BJ (cell line): ENCODE measurements around the gene ZNF597. TPM values are rescaled to one million over a fixed set of nuclear protein-coding genes. Genes with fewer than 3 reads are reported as not detected.

ENCODE experiments used
- CTCF ChIA-PET: fragments of 350-600 bp; formaldehyde crosslinking; extraction: SDS; loops from one replicate; lab custom pipeline; 2021; ENCODE audit warnings: antibody characterized with exemption, inconsistent platforms; lab: Yijun Ruan, JAX
- POLR2A ChIA-PET: fragments of 300-600 bp; sonication (Branson Sonifier 250); formaldehyde crosslinking; extraction: SDS; loops from one replicate; lab custom pipeline; 2021; ENCODE audit warnings: antibody characterized with exemption; lab: Charles Lee
- DNase-seq: peaks from one replicate; pipeline ENCODE4 v3.0.0-alpha.2; 2011; ENCODE audit warnings: low read depth
- H3K27me3 ChIP-seq: 2 replicates; pipeline ENCODE4 v1.6.0; 2011; ENCODE audit warnings: low read length; ENCODE audit not compliant: control insufficient read depth, insufficient read depth
- H3K36me3 ChIP-seq: 2 replicates; pipeline ENCODE4 v1.5.1; 2011; ENCODE audit warnings: low read length; ENCODE audit not compliant: control insufficient read depth, insufficient read depth
- H3K4me3 ChIP-seq: 2 replicates; pipeline ENCODE4 v1.5.1; 2011; ENCODE audit warnings: low read depth, mild to moderate bottlenecking, control low read depth, low read length
- polyA plus RNA-seq: library from polyadenylated mRNA; depleted of rRNA; stranded (reverse); fragments of >200 nt; gene quantifications from 2 replicates; pipeline ENCODE4 v1.2.3, GENCODE V29; 2011
- TF ChIP-seq, protein P1 (sequence below): IDR thresholded peaks from 2 replicates; pipeline ENCODE4 v1.5.1; 2011; ENCODE audit warnings: low read depth, mild to moderate bottlenecking, control low read depth, inconsistent platforms, low read length, moderate library complexity; ENCODE audit not compliant: insufficient read depth

The ZNF597 gene
- polyA plus RNA-seq, 1 experiment = 0.93 TPM

DNA sequence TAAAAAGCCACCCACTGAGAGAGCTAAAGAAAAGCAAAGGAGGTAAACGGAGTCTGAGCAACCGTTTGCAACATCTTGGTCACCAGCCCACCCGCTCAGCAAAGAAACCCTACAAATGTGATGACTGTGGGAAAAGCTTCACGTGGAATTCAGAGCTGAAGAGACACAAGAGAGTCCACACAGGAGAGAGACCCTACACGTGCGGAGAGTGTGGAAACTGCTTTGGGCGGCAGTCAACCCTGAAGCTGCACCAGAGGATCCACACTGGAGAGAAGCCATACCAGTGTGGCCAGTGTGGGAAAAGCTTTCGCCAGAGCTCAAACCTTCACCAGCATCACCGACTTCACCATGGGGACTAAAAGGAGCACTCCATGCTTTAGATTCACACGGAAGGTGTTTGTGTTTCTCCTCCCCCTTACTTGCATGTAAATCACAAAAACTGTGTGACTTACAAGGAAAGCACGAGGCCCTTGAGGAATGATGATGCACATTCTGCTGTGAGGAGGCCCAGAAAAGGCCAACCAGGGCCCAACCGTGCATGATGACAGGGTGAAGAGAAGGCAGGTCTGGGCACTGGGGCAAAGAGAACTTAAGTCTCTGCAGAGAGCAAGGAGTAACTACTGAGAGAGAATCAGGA is 34.6 kb downstream of the ZNF597 start:
- TF ChIP-seq, protein P1, sequence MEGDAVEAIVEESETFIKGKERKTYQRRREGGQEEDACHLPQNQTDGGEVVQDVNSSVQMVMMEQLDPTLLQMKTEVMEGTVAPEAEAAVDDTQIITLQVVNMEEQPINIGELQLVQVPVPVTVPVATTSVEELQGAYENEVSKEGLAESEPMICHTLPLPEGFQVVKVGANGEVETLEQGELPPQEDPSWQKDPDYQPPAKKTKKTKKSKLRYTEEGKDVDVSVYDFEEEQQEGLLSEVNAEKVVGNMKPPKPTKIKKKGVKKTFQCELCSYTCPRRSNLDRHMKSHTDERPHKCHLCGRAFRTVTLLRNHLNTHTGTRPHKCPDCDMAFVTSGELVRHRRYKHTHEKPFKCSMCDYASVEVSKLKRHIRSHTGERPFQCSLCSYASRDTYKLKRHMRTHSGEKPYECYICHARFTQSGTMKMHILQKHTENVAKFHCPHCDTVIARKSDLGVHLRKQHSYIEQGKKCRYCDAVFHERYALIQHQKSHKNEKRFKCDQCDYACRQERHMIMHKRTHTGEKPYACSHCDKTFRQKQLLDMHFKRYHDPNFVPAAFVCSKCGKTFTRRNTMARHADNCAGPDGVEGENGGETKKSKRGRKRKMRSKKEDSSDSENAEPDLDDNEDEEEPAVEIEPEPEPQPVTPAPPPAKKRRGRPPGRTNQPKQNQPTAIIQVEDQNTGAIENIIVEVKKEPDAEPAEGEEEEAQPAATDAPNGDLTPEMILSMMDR = no peak
- CTCF ChIA-PET = interaction anchor here (0.5 kb wide), 1 partner anchor 228 kb away, joined by 4 read pairs; no protein-coding TSS in a partner anchor
- POLR2A ChIA-PET = no interaction called here
- no peak for DNase-seq
- Histone ChIP-seq H3K36me3 (peaks cover 11% of the 10 kb centered on the region), H3K4me3 (no peak overlapping the region), H3K27me3 (no peaks in the 10 kb centered on the region)

DNA sequence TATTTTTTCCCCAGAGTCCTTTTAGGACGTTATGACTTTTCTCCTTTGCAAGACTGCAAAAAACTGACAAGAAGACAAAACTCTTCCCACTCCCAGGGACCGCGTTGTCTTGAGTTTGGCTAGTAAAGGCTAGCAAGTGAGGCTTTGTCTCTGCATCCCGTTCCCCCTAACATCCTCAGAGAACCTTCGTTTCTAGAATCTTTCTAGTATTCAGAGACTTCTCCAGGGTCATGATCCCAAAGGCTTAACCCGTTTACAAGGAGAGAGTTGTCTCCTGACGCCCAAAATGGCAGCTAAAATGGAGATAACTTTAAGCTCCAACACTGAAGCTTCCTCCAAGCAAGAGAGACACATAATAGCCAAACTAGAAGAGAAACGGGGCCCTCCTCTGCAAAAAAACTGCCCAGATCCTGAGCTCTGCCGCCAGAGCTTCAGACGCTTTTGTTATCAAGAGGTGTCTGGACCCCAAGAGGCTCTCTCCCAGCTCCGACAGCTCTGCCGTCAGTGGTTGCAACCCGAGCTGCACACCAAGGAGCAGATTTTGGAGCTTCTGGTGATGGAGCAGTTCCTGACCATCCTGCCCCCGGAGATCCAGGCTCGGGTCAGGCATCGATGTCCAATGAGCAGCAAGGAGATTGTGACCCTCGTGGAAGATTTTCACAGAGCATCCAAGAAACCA is 41.4 kb downstream of the ZNF597 start:
- peak overlapping the region; percentile 95 for H3K4me3 ChIP-seq
- POLR2A ChIA-PET = no interaction called here
- CTCF ChIA-PET = interaction anchor here (1.5 to 1.8 kb wide), 2 partner anchors 43 to 99 kb away, joined by 3 to 7 read pairs; partner anchors contain the start of gene CLUAP1
- H3K36me3 ChIP-seq = peaks cover 9% of the 10 kb centered on the region
- DNase-seq = no peak
- H3K27me3 ChIP-seq = no peaks in the 10 kb centered on the region
- TF ChIP-seq, protein P1 = no peak

DNA sequence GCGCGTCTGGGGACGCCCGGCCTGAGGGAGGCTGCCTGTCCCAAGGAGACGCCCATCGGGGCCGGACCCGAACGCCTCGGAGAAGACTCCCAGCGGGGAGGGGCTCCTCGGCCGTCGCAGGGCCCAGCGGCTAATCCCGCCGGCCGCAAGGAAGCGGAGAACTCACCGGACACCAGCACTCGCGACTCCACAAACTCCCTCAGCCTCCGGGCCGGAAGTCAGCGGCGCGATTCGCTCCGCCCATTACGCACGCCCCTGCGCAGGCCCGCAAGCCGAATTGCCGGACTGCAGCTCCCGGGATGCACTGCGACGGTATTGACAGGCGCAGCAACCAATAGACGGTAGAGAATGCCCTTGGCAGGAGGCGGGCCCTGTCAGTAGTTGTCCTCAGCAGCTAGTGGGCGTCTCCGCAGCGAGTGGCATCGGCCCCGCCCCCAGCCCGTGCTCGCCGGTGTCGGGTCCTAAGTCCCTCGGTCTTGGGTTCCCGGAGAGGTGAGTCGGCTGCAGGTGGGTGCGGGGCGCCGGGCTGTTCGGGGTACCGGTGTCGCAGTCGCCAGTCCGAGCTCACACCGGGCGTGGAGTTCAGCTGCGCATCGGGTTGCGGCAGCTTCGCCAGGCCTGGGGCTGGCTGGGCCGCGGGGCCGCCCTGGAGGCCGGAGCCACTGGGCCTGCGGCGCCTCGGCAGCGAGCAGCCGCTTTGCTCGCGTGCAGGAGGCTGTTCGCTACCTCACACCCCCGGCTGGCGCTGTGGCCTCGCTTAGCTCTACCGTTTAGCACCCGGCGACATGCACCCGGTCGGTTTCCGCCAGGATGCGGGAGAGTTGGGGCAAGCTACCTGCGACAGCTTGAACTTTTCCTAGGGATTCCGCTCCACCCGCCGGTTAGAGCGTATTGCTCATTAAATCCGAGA is 42.3 kb downstream of the ZNF597 start, which contains the start of the genes ZNF174 and ZSCAN32:
Gene ZNF174, plus strand, starts transcription at position 437 of the 910 bp plus-strand sequence. CDS start 790 bp downstream, outside the sequence.
Gene ZSCAN32, minus strand, starts transcription at position 226 of the 910 bp plus-strand sequence. CDS start 3,447 bp downstream, outside the sequence.
- Histone ChIP-seq H3K36me3 (peaks cover 11% of the 10 kb centered on the region), H3K4me3 (peak within 1 kb of the TSS; percentile 95), H3K27me3 (no peaks in the 10 kb centered on the region)
- peak; percentile 99 for DNase-seq
- ChIA-PET POLR2A (interaction anchor here (0.6 kb wide), 1 partner anchor 43 kb away, joined by 4 read pairs; the partner anchor contains the start of genes NAA60 and ZNF597), CTCF (interaction anchor here (1.5 to 1.8 kb wide), 2 partner anchors 43 to 100 kb away, joined by 3 to 7 read pairs; partner anchors contain the start of gene CLUAP1)
- TF ChIP-seq, protein P1 = no peak

DNA sequence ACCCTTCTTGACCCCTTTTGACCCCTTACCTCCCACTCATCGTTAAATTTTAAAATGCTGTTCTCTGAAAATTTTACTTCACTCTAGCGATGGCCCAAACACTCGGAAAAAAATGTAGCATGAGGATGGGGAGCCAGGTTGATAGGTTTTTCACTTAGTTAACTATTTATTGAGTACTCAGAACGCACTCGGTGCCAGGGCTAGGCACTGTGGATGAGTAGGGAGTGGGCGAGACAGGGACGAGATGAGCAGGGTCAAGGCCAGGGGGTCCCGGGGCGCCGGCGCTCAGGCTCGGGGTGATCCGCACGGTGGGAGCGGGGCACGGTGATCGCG is 42.9 kb downstream of the ZNF597 start:
- H3K36me3 ChIP-seq = peaks cover 10% of the 10 kb centered on the region
- POLR2A ChIA-PET = interaction anchor here (0.6 kb wide), 1 partner anchor 43 kb away, joined by 4 read pairs; the partner anchor contains the start of genes NAA60 and ZNF597
- peak overlapping the region; percentile 95 for H3K4me3 ChIP-seq
- TF ChIP-seq, protein P1 = no peak
- no peaks in the 10 kb centered on the region for H3K27me3 ChIP-seq
- CTCF ChIA-PET = interaction anchor here (1.5 to 1.8 kb wide), 2 partner anchors 44 to 100 kb away, joined by 3 to 7 read pairs; partner anchors contain the start of gene CLUAP1
- no peak for DNase-seq
